PC-9 (cell line): ENCODE results near the gene ZNF48.

ENCODE experiments used
- CTCF ChIP-seq: fragments of 200-600 bp; sonication (generic); conservative IDR thresholded peaks from 2 replicates; pipeline ENCODE4 v1.6.1; 2017; ENCODE audit warnings: mixed run types, antibody characterized with exemption, mild to moderate bottlenecking, moderate library complexity
- EZH2 ChIP-seq: fragments of 200-600 bp; sonication (generic); IDR thresholded peaks from 2 replicates; pipeline ENCODE4 v1.8.0; 2017; ENCODE audit warnings: antibody characterized with exemption, low read depth

DNA sequence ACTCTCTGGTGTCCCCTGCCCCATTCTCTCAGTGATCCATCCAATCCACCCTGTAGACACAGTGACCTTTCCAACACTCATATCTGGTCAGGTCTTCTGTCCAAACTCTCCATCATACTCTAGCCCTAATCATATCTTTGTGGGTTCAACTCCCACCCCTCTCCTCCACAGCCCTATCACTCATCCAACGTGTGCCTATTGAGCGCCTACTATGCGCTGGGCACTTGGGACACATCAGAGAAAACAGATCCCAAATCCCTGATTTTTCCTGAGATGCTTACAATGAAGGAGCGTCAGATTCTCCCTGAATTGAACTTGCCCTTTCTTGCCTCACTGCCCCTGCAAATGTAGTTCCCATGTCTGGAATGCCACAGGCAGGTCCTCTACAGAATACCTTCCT lies 32.8 kb downstream of the ZNF48 start:
- no peak for TF ChIP-seq CTCF
- TF ChIP-seq EZH2 = no peak
